Measurements from ENCODE around the gene PTTG2.

PTTG2 gene

GRCh38 chr4:37989398-37990260, 29.4 kb downstream of the PTTG2 start:
- no peak for DNase-seq

GRCh38 chr4:37990731-37991245, 30.6 kb downstream of the PTTG2 start:
- no peak for DNase-seq

DNA sequence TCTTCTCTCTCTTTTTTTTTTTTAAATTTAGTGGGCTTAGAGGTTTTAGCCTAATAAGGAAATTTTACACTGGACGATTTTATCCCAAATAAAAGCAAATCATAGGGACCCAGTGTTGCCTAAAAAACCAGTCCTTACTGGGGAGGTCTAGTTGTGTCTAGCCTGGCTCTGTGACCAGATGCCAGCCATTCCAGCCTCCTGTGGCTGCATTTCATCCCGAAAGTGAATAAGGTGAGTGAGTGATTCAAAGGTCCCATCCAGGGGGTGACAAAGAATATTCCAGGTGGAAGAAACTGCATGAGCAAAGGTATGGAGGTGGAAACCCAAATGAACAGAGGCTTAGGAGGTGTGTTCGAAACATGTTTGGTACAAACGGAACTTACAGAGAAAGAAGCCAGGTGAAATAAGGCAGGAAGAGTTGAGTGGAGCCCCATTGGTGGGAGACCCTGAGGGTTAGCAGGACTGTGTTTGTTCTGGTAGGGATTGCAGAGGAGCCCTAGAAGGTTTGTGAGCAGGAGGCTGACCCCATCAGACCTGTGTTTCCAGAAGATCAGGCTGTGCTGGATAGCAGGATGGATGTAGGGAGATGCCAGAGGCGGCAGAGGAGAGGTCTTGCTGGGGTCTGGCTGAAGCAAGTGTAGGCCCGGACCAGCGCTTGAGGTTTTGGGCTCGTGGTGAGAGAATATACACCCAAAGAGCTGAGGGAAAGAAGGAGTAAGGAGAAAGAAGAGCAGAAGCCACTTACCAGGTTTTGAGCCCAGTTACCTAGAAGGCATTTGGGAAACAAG, 31.6 kb downstream of the PTTG2 start:
- DNase-seq = no peak

DNA sequence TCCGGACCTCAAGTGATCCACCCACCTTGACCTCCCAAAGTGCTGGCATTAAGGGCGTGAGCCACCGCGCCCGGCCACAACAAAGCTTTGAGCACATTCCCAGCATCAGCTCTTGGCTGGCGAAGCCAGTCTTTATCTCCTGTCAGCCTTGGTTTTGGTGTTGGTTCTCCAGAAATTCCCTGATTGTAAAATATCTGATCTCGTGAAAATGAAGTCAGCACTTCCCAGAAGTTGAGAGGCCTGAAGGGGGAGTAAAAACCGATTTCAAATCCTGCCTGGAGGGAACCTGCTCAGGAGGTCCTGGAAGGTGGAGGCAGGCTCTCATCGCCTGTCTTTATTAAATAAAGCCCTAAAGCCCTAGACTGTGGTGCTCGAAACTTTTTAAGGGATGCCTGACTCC, 33.6 kb downstream of the PTTG2 start:
- no peak for DNase-seq

- no peak for DNase-seq
These were observed 34.4 kb downstream of the PTTG2 start for GRCh38 chr4:37994569-37994968.

GRCh38 chr4:37995299-37995821, 35.2 kb downstream of the PTTG2 start:
- no peak for DNase-seq

DNA sequence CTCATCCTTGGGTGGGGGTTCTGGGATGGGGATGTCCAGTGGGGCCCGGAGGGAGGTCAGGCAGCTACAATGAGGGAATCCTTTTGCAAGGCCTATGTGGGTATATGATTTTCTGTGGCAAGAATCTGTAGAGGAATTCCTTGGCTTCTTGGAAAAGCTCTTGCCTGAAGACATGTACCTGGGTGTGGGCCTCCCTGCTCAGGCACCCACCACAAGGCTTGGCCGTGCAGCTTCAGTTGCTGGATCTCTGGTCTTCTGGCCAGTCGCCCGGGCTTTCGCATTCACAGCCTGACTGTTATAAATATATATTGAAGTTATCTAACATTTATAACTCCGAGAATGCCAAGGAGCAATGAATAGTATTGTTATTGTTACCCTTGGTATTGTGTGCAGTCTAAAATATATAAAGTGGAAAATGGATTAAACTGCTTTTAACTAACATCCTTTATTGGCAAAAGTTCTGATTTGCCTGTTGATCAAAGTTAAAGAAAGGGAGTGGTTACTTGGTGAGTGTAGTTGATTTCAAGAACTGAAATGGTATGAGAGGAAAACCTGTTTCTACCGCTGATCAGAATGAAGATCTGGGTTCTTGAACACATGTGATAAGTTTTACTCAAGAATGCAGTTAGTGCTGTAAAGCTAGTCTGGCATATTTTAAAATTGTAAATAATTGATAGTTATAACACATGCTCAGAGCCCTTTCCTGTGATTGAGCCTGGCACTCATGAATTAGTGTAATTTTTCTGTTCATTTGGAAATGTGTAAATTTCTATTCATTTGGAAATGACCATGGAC, 36.0 kb downstream of the PTTG2 start:
- no peak for DNase-seq

DNA sequence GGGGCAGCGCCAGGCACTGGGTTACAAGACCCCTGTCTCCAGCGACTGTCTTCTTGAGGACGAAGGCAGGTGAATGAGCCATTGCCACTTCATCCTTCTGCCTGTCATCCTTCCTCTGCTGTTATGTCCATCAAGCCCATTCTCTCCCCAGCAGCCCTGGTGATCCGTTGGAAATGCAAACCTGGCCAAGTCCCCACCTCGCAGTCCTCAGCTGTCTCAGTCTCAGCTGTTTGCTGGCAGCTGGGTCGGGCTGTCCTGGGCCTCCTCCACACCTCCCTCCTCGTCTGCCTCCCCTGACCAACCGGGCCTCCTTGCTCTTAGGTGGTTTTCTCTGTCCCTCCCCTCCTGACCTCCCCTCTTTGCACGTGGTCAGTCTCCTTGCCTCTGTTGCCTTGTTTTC, 38.0 kb downstream of the PTTG2 start:
- DNase-seq = no peak

DNA sequence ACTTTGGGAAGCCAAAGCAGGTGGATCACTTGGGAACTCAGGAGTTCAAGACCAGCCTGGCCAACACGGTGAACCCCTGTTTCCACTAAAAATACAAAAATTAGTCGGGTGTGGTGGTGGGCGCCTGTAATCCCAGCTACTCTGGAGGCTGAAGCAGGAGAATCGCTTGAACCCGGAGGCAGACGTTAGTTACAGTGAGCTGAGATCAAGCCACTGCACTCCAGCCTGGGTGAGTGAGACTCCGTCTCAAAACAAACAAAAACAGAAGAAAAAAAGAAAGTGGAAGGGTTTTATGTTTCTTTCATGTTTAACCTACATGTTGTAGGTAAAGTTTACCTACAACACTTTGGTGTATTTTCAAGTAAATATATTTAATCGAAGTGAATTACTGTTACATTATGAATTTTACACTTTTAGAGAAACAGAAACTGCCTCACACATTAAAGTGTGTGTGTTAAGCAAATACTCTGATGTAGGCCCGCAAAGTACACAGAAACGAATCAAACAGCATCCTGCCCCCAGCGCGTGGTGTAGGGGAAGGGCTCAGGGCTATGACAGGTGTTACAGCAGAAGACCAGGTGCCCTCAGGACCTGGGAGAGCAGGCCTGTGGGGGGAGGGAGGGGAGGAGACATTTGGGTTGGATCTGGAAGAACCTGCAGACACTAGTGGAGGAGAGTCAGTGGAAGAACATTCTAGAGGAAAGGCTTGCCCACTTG, 39.0 kb downstream of the PTTG2 start:
- DNase-seq = no peak

GRCh38 chr4:37999965-38000364, 39.8 kb downstream of the PTTG2 start:
- no peak for DNase-seq

DNA sequence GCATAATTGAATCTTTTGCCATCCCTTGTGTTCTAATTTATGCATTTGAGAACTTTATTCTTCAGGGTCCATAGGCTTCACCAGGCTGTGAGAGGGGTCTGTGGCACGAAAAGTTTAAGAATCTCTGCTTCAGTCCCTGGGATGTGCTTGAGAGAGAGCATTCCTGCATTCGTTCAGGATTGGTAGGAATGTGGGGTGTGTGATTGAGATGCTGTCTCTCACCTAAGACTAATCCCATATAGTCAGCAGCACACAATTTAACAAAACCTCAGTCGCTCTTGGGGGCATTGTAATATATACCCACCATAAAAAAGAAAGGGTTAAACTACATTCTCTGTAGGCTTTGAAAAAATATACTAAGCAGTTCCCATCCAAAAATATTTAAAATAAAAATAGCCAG, 41.7 kb downstream of the PTTG2 start:
- DNase-seq = no peak

DNA sequence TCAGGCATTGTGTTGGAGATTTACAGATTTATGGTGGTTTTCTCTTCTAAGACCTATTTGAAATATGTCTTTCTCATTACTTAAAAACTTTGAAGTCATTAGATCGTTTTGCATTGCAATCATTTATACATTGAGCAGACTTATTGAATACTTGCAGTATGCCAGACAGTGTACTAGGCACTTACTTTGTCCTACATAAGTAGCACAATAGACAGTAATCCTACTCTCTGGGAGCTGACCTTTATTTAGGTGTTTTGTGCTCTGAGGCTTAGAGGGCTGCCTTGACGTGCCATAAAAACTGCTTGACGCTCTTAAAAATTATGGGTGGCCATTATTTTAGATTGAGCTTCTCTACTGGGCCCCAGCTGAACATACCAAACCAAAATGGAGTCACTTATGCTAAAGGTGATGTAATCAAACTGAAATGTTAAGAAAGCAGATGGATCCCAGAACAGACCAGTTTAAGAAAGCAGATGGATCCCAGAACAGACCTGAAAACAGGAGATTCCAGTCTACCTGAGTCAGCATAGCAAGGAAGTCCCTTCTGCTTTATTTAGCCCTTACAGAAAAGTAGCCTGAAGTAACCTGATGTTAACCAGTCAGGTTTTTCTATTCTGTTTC, 42.4 kb downstream of the PTTG2 start:
- no peak for DNase-seq

DNA sequence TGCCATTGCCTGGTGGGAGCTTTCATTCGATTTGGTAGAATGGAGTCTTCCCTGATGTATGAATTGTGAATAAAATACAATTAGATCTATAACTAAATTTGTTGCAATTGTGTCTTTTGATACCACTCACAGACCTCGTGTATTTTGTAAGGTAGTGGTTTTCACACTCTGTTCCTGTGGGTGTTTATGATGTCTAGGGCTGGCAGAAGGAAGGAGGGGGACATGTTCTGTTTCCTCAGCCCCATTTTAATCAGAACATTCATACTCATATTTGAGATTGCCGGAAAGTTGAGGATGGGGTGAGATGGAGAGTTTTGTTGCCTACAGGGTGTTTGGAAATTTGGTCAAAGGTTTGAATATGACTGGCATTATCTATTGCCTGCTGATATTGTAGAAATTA, 42.9 kb downstream of the PTTG2 start:
- DNase-seq = no peak

- no peak for DNase-seq
These were observed 43.4 kb downstream of the PTTG2 start for GRCh38 chr4:38003628-38004027.

DNA sequence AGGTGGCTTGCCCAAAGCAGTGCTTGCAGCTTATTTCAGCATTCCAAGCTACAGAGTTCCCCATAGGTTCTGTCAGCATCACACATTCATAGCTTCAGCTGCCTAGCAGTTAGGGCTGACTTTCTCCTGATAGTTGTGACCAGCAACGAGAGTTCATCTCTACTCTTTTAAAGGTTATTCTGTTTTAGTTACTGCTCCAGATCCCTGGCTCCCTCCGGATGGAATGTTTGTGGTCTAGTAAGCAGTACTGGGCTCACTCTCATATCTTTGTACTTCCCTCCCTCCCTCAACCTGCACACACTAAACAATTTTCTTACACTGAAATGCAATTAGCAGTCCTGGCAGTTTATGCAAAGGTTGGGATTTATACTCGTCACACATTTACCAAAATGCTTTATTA, 43.9 kb downstream of the PTTG2 start:
- no peak for DNase-seq

DNA sequence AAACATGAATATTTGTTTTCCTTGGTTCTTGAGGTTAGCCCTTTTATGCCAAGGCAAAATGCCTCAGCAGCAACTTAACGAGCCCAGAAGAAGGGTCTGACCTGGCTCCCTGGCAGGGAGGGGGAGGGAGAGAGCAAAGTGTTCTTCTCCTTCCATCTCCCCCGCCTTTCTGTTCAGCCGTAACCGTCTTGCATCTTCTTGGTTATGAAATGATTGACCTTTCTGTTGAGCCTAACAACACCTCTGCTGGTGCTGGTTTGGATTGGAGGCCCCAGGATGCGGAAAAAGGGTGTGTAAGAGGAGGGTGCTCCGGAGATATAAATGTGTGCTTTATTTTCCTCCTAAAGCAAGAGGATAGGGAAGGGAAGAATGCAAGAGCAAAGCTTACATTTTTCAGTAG, 44.7 kb downstream of the PTTG2 start:
- DNase-seq = no peak

DNA sequence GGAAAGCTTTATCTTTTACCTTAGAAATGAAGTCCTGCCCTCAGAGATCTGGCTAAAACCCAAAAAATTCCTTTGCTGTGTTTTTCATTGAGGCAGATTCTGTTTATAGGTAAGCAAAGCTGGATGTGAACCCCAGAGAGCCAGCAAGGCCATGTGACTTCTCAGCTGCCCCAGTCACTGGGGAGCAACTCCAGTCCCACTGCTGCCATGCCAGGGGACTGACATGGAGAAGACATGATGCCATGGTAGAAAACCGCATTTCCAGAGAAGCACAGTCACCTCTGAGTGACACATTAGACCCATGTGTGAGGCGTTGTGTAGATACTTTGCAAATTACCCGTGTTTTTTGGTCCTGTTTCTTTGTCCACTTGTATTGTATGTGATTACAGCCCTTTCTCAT, 45.4 kb downstream of the PTTG2 start:
- no peak for DNase-seq

DNA sequence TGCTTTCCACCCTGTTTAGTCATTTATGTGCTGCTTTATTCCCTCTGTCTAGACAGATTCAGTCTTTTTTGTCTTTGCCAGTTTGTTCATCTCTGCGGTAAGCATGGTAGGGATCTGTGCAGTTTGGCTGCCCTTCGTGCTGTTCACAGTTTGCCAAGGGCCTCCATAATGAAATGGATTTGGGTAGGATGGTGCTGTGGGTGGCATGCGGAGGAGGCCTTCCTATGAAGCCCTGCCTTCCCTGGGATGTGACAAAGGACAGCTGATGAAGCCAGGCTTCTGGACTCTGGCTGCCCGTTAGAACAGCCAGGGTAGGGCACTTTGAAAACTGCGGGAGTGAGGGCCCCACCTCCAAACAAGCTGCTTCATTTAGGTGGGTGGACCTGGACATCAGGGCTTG, 47.4 kb downstream of the PTTG2 start:
- no peak for DNase-seq

DNA sequence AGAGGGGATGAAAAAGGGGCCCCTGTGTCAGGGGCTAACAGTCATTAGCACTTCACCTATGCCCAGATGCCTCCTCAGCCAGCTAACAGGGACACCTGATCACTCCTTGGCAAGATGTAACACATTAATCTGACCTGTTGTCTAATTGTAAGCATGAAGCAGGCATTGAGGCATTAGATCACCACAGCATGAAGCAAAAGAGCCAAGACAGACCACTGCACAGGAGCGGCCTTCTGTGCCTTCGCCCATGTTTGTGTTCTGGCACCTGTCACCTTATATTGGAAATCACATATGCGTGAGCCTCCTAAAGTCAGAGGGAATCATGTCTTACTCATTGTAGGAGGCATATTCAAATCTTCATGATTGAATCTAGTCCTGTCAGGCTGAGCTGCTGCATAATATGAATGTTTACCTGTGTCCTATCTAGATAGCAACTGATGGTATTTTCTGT, 48.4 kb downstream of the PTTG2 start:
- DNase-seq = no peak

DNA sequence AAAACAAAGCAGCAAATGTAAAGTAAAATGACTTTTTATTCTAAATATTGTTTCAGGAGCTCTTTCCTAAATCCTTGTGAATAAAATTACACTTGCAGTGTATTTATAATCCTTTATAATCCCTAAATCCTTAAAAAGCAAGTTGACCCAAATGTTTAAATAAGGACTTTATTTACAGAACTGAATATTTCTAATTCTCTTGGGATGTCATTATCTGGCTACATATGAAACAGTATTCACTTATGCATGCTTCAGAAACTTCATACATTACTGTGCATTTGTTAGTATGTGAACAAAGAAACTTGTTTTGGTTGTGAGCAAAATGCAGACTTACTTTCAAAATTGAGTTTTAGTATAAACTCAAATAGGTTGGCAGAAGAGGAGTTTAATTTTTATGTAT, 49.2 kb downstream of the PTTG2 start:
- DNase-seq = no peak

- no peak for DNase-seq
These were observed 49.8 kb downstream of the PTTG2 start for GRCh38 chr4:38009949-38010348.

Measured in DMS 273 treated with DMSO at 0.1 percent for 48 hours (cell line).